Fibroblast of skin of back (primary cell): ENCODE measurements around the gene SERPINB1.
"Not testable (repeated sequence)": the region's sequence is repeated elsewhere in the genome, so short reads cannot be mapped to it uniquely, and the experiment has no call there.

ENCODE experiments used
- DNase-seq: peaks from one replicate; pipeline ENCODE4 v3.0.0-alpha.2; 2013

The SERPINB1 gene

DNA sequence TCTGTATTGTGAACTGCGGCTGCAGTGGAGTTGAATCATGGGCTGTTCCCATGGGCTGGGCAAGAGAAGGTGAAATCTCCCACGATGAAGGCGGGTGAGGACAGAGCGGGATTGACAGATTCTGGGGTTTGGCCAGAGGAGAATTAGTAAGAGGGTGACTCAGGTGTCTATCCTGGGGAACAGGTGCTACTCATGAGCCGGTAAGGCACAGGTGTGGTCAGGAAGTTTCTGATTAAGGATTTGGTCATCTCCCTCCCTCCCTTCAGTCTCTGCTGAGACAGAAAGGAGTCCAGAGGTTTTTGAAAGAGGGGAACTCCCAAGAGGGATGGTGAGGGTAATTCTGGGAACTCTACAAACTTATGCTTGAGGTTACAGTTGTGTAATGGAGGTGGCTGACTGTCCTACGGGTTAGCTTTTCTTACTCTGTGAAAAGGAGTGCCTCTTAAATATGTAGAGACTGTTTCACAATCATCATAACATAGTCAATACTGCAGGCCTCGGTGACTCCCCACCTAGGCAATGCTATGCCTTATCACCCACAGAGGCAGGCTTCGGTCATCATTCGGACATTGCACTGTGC, 31.5 kb downstream of the SERPINB1 start:
- no peak for DNase-seq

DNA sequence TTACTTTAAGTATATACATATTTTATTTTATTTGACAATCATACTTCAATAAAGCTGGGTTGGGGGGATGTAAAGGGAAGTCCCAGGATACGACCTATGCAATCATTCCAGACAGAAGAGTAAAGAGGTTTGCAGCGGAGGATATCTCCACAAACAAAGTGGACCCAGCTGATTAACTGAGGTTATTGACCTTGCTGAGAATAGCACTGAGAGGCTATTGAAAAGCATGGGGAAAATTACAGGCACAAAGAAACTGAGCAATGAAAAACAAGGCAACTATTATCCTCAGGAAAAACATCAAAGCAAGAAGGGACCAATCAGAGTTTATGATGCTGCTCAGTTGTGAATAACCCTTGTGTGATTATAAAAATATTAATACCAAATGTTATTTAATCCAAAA, 32.6 kb downstream of the SERPINB1 start:
- no peak for DNase-seq

DNA sequence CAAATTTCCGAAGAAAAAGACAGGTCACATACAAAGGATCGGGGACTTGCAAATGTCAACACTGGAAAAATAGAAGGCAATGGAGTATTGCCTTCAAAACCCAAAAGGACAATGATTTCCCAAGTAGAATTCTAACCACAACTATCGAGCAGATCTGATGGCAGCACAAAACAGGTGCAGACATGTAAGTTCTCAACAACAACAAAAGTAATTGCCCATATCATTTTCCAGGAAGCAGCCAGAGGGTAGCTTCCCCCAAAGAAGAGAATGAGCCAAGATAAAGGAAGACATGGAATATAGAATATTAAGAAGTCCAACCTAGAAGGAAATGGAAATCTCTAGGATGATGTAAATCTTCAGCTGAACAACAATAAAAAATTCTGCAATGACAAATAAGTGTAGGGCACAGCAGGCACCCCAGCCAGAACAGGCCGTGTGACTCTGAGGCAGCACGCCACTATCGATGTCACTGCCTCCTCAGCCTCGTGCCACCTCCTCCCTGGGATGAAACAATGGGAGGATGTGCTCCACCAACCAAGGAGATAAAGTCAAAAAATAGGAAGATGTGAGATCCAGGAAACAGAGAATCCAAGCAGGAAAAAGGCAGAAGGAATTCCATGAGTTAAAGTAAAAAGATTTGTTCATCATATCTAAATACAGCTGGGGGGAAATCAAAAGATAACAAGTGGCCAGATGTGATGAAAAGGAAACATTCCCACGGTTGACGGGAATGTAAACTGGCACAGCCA, 34.1 kb downstream of the SERPINB1 start:
- no peak for DNase-seq

DNA sequence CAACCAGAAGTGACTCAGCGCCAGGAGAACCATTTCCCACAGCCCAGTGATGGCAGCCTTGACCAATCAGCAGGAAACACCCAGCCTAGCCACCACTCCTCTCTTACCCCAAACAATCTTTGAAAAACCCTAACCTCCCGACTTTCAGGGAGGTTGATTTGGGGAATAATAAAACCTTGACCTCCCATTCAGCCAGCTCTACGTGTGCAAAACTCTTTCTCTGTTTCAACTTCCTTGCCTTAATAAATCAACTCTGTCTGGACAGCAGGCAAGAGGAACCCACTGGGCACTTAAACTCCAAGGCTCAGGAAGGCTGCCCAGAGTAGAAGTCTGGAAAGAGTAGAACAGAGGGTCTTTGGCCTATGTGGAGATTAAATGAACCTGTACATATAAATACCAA, 35.0 kb downstream of the SERPINB1 start:
- no peak for DNase-seq

DNA sequence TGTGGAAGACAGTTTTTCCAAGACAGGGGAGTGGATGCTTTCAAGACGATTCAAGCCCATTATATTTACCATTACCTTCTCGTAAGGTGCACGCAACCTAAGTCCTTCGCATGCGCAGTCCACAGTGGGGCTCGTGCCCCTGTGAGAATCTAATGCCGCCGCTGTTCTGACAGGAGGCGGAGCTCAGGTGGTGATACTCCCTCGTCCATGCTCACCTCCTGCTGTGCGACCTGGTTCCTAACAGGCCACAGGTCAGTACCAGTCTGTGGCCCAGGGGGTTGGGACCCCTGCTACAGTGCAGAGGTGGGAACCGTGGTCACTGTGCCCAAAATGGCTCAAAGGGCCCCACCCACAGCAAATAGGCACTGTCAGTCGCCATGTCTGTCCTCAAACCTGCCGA, 36.6 kb downstream of the SERPINB1 start:
- DNase-seq = no peak

DNA sequence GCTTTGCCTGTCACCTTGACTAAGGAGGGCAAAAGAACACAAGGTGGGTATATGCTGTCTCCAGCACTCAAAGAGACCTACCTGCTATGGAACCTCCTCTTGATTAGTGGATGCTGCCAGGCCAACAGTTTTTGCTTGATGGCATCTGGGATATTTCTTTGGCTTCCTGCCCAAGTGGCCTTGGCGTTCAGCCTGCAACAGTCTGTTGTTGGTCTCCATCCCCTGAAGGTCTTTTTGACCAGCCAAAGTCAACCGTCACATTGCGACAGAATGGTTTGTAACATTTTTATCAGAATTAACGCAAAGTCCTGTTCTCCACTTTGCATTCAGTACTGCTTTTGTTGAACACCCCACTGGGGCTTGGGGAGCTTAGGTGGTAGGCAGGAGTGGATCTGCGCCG, 37.1 kb downstream of the SERPINB1 start:
- DNase-seq = no peak

DNA sequence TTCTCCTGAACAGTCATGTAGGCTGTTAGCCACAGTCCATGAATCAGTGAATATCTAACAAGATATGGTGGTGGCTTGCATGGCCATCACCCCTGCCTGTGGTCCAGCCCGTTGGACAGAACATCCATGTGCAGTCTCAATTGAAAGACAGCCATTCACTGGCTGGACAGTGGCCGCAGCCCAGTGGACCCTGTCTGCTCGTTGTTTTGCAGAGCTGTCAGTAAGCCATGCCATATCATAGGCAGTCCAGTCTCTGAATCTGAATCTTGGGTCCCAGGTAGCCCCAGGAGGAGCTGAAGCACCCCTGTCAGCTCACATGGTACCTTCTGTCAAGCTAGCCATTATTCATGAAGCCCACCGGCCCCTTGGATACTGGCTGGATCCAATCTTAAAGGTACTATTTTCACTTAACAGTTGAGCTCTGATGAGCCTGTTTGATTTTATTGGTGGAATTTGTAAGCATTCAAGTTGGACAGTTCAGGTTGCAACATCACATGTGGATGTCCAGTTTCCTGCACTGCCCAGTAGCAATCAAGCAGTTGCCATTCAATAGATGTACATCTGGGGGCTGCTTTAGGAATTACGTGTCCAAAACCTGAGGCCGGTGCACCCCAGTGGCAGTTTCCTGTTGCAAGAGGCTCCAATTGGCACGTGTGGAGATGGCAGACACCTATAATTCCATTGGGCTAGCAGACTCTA, 37.8 kb downstream of the SERPINB1 start:
- DNase-seq = no peak

DNA sequence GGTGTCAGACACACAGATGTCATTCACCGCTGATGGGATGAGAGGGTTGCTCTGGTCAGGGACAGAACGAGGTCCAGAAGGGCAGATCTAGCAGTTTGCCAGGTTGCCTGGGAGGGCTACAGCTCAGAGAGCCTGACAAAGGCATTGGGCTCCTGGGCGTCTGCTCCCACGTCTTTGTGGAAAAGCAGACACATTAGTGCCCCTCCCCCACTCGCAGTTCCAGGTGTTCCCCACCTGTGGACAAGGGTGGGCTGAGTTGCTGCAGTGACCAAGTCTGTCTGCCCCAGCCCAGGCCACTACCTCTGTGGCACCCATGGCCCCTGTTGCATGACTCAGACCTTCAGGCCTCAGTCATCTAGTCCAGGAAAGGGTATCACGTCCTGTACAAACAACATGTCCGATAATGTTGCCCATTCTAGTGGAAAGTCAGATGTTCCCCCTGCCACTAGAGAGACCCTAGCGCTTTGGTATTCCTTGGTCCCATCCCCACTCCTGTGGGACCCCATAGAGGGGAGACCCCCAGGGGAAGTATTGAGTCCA, 39.1 kb downstream of the SERPINB1 start:
- DNase-seq = no peak

DNA sequence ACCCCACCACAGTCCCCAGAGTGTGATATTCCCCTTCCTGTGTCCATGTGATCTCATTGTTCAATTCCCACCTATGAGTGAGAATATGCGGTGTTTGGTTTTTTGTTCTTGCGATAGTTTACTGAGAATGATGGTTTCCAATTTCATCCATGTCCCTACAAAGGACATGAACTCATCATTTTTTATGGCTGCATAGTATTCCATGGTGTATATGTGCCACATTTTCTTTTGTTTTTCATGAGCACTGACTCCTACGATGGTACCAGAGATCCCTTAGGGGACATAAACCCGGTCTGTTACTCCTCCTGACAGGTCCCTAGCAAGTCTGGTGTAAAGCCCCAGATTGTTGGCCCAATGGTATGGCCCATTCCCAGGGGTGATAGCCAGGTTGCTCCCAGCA, 40.0 kb downstream of the SERPINB1 start:
- DNase-seq = not testable (repeated sequence)

DNA sequence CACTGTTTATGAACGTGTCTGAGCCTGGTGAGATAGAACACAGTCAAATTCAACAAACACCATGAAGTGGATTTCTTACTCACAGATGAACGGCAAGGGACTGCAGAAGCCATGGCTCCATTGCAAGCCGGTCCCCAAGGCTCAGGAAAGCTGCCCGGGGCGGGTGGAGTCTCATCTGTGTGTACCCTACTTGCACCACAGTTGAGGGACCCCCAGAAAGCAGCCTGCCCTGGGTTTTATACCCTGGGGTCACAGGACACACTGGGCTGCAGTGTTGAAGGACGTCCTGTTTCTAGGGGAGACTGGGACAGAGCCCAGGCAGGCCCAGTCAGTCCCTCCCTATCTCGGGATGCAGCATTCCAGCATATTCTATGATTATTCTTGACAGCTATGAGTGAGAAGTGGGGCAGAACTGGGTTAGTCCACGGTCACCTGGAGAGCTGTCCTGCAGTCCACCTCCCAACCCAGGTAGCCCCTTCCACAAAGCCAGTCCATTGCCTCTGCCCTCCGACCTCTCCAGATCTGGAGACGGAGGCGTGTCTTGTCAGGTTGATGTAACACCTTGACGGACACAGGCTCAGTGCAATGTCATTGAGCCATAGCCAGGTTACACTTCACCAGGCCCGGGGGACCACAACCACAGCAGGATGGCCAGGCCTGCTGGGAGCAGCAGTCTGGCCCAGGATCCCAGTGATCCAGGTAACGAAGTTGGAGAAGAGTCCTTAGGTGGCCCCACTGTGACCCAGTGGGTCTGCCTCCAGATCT, 40.9 kb downstream of the SERPINB1 start:
- no peak for DNase-seq

DNA sequence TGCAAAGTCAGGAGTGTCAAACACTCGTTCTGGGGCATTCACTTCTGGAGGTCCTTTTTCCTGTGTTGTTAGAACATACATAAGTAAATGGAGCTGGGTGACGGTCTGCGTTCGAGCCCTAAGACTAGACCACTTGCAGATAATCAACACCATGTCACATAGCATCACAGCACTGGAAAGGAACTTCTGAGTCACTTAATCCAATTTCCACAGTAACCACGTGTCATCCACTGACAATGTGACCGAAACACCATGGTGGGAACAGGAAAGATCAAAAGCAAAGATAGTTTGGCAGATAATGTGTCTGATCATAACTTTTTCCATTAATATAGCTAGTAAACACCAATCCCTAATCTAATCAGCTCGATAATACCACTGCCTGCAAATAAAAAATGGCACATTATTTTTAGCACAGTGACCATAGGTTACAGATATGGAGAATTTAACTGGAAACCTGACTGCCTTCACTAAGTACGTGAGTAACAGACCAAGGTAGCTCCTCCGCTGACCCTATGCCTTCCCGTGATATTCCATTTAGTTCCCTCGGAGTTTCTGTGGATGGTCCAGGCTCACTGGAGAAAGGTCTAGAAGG, 41.6 kb downstream of the SERPINB1 start:
- peak; percentile 24 for DNase-seq

DNA sequence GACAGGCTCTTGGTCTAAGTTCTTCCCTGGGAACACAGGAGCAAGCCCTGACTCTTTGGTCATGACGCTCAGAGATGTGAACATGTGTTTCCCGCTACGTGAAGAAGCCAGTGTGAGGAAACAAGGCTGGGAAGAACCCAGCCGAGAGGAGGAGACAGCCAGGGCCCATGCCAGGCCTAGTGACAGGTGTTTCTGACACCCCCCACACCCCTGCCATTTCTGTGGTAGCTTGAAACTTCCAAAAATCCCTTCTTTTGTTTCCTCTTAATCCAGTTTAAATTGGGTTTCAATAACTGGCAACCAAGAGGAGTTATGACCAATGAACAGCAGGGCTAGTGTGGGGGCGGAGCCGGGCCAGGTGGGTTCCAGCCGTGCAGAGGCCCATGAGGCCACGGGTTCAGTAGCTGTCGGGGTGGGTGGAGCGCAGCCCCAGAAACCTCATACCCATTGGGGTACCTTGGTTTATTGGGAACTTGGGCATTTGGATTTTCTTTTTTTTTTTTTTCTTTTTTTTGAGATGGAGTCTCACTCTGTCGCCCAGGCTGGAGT, 43.0 kb downstream of the SERPINB1 start:
- no peak for DNase-seq

DNA sequence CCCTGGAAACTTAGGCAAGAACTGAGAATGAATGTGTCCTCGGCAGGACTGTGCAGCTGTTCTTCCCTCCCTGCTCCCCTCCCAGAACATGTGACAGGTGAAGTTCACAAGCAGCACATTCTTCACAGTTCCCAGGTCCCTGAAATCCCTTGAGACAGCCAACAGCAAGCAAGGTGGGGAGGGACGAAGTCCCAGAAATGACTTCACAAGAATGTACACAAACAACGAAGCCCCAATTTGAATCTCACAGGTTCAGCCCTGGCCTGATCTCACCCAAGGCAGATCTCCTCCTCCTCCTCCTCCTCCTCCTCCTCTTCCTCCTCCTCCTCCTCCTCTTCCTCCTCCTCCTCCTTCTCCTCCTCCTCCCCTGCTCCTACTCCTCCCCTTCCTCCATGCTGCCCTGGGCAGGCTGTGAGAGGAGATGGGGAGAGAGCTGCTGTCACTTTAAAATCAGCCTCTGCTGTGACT, 44.1 kb downstream of the SERPINB1 start:
- no peak for DNase-seq

DNA sequence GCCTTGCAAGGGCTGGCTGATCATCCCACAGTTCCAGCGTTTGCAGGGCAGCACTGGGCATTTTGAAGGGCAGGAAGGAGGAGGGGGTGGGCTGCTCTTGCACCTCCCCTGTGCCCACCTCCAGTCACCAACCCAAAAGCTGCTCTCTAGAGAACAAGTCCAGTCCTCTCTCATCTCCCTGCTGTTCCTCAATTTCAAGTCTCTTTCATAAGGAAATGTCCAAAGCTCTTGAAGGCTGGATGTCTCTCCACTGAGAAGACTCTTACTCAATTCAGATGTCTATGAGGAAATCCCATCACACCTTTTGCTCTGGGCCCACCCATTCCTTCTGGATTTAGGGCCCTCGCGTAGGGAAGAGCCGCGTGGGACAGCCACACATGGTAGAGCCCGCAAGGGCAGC, 44.8 kb downstream of the SERPINB1 start:
- DNase-seq = no peak

DNA sequence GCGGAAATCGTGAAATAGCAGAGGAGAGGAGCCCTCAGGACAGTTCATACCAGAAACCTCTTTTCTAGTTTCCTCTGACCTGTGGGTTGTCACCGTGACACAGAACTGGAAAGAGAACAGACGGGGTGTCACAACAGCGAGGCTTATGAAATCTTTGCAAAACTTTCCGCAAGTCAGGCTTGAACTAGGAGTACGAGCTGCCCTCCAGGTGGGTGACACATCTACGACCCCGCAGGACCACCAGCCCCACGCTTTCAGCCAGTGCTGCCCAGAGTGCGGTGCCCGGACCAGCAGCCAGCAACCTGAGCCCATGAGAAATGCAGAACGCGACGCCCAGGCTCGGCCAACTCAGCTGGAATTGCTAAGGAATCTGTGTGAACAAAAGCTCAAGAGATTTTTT, 45.7 kb downstream of the SERPINB1 start:
- DNase-seq = no peak

DNA sequence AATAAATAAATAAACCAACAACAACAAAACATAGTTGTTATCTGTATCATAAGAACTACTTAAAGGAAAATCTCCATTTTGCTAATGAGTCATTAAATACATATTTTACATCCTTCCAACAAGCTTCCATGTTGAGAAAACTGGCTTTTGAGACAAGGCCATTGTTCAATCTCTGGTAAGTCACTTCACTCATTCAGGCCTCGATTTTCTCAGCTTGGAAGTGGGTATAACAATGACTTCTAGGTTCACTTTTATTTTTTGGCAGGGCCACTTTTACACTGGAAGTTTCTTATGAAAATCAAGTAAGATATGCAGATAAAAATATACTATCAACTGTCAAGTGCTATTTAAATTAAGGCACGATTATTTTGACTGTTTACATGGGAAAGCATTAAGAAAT, 46.5 kb downstream of the SERPINB1 start:
- no peak for DNase-seq

DNA sequence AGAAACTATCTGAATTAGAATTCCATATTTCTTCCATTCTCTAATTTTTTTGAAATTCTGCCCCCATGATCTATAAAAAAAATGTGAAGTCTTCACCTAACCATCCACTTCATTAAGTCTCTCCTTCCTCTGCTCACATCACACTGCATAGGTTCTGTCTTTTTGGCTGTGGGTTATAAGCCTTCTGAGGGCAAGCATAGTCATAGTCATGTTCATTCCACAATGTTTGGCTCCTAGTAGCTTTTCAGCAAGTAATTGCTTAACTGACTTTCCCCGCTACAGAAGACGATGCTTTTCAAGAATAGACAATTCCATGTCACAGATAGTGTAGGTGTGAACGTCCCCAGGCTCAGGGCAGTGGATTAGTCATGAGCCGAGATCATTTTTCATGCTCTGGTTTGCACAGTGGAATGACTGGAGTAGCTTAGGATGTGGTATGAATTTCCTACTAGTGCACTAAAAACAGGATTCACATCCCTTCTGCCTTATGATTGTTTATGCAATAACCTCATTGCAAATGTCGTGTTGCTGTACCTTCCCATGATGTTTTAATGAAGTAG, 47.4 kb downstream of the SERPINB1 start:
- DNase-seq = peak; percentile 53

DNA sequence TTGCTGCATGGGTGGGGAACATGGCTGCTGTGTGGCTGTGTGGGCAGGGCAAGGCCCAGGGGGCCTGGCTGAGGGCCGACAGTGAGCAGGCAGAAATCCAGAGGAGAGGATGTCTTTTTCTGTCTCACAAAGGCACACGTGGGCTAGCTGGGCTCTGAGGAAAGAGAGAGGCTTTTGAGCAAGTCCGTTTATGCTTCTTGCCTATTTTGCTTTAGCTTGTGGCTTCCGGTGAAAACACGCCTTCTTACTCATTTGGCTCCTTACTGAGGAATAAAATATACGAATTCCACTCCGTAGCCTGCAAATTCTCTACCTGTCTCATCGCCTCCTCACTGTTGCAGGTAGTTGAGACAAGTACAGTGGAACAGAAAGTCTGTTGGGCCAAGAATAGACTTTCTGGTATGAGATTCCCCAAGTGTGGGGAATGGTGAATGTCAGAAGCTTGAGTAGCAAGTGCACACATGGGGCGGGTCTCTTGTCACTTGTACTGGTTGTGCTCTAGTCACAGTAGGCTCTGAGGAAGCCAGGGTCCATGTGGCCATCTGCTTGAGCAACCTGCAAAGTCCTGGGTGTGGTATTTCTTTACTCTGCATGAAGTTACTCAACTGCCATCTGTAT, 48.0 kb downstream of the SERPINB1 start:
- DNase-seq = peak; percentile 22

DNA sequence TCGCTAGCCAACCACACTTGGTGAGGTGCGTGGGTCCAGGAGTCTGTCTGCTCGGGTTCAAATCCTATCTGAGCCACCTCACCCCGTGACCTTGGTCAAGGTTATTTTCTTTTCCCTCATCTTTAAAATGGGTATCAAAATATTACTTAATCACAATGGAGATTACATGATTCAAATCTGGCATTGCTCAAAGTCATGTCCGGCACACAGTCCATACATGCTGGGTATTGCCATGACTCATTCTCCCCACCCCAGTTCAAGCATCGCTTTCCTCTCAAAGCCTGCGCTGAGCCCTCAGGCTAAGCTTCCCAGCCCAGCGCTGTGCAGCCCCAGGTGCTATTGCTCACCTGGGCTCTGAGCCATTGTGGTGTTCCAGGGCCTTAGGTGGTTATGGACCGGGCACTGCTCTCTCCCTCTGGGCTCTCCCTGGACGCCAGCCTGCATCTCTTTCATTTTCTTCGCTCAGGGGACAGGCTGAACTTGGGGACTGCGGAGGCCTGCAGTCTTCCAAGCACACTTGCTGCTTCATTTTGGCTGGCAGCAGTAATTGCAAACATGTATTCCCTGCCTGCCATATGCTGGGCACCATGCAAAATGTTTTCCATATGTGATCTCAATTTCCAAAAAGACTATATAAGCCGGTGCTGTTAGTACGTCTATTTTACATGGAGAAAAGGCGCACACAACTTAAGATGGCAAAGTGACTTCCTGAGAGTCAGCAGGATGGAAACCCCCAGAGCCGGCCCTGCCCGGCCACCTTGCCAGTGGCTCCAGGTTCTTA, 49.1 kb downstream of the SERPINB1 start:
- DNase-seq = peak; percentile 62

DNA sequence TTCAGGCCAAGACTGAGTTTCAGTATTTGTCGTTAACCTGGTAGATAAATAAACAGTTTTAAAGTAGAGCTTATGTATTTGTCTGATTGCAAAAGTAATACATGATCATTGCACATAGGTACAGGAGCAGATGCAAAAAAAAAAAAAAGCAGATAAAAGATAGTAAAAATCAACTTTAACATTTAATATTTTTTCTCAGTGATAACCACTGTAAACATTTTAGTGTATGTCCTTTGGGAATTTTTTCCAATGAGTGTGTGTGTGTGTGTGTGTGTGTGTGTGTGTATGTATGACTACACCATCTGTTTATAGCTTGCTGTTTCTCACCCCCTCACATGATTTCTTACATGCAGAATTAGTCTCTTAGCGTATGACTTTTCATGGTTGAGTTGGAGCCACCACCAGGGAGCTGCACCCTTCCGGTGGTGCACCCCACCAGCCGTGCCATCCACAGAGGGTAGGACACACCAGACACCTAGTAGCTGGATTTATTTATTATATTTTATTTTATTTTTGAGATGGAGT, 50.2 kb downstream of the SERPINB1 start:
- DNase-seq = no peak
